K562 (cell line): ENCODE data around the gene BRINP2. TPM values are rescaled to one million over a fixed set of nuclear protein-coding genes. Genes with fewer than 3 reads are reported as not detected.

ENCODE experiments used
- ATAC-seq: fragments of 200-7000 bp; cut with Tn5 transposase; 3 replicates; pipeline ENCODE4 v1.9.1; 2020; ENCODE audit warnings: moderate library complexity
- BruUV-seq: library from RNA; stranded (reverse); fragments of 400-500 nt; replicated peaks from 2 replicates; lab custom pipeline; 2021; lab: Mats Ljungman, UMichigan
- CTCF ChIA-PET: fragments of 300-600 bp; formaldehyde crosslinking; extraction: SDS; loops from one replicate; lab custom pipeline; 2021; ENCODE audit warnings: low intra/inter-chr PET ratio; lab: Yijun Ruan, JAX
- POLR2A ChIA-PET: fragments of 300-600, 350-650 bp; sonication (Branson Sonifier 250); formaldehyde crosslinking; extraction: SDS; loops from one replicate; lab custom pipeline; 2021; ENCODE audit warnings: antibody characterized with exemption, inconsistent platforms; lab: Yijun Ruan, JAX
- DNase-seq, 4 experiments: peaks; one replicate each; pipeline versions ENCODE4 v3.0.0 to v3.0.0-alpha.2; 2011 to 2018; ENCODE audit warnings: low spot score in 3 of 4, mixed read lengths in 3 of 4; ENCODE audit errors: extremely low read depth in 1 of 4
- FAIRE-seq: peaks from 2 replicates; lab custom pipeline; 2011; peaks lifted over from hg19 to GRCh38; lab: Jason Lieb, UNC
- H2AFZ ChIP-seq: 2 replicates; pipeline ENCODE4 v1.6.0; 2011; ENCODE audit warnings: low read depth, low read length, control low read depth, inconsistent platforms
- H3K27ac ChIP-seq: fragments of 200-600 bp; 3 replicates; pipeline ENCODE4 v1.8.0; 2011; ENCODE audit warnings: low read depth, mild to moderate bottlenecking, control low read depth, inconsistent platforms, low read length, moderate library complexity, mixed read lengths; ENCODE audit errors: extremely low read depth
- H3K27me3 ChIP-seq, 2 experiments: fragments of 300-600 bp in 1 of 2; 2 replicates in 1 of 2; 3 replicates in 1 of 2; pipeline versions ENCODE4 v1.6.0 to v1.8.0; 2011; ENCODE audit warnings: inconsistent platforms in 2 of 2, low read length in 2 of 2, mild to moderate bottlenecking in 1 of 2, mixed read lengths in 1 of 2, moderate library complexity in 1 of 2; ENCODE audit not compliant: control insufficient read depth in 2 of 2, insufficient read depth in 2 of 2
- H3K36me3 ChIP-seq: fragments of 300-600 bp; 3 replicates; pipeline ENCODE4 v1.8.0; 2011; ENCODE audit warnings: mild to moderate bottlenecking, low read length, inconsistent platforms; ENCODE audit not compliant: control insufficient read depth, insufficient read depth
- H3K4me1 ChIP-seq, 2 experiments: fragments of 200-600 bp in 1 of 2; replicated peaks in 1 of 2; 2 replicates in 1 of 2; 3 replicates in 1 of 2; pipeline versions ENCODE4 v1.5.1 to v1.8.0; 2011; ENCODE audit warnings: inconsistent platforms in 2 of 2, low read length in 2 of 2, mild to moderate bottlenecking in 1 of 2, mixed read lengths in 1 of 2, moderate library complexity in 1 of 2; ENCODE audit not compliant: control insufficient read depth in 2 of 2, insufficient read depth in 2 of 2
- H3K4me2 ChIP-seq: 2 replicates; pipeline ENCODE4 v1.6.1; 2011; ENCODE audit warnings: low read length, control low read depth, inconsistent platforms, mixed read lengths; ENCODE audit not compliant: insufficient read depth
- H3K4me3 ChIP-seq: fragments of 200-600 bp; sonication (generic), shearing (Covaris generic); 2 replicates; pipeline ENCODE4 v1.5.1; 2016; ENCODE audit warnings: control low read depth, inconsistent platforms
- H3K79me2 ChIP-seq: fragments of 200-600 bp; 3 replicates; pipeline ENCODE4 v1.8.0; 2011; ENCODE audit warnings: low read length, inconsistent platforms; ENCODE audit not compliant: control insufficient read depth, insufficient read depth
- H3K9ac ChIP-seq, 2 experiments: 2 replicates each; pipeline versions ENCODE4 v1.6.0 to v1.6.1; 2011; ENCODE audit warnings: low read depth in 2 of 2, low read length in 2 of 2, control low read depth in 1 of 2, inconsistent platforms in 1 of 2, mild to moderate bottlenecking in 1 of 2, mixed read lengths in 1 of 2; ENCODE audit not compliant: insufficient read depth in 1 of 2
- H3K9me1 ChIP-seq: one replicate; pipeline ENCODE4 v1.6.0; 2011; ENCODE audit warnings: inconsistent platforms, mild to moderate bottlenecking, low read length, moderate library complexity; ENCODE audit not compliant: control insufficient read depth, insufficient read depth
- H3K9me3 ChIP-seq: replicated peaks from 2 replicates; pipeline ENCODE4 v1.5.1; 2011; ENCODE audit warnings: low read depth, low read length, inconsistent platforms; ENCODE audit not compliant: control insufficient read depth, insufficient read depth
- H4K20me1 ChIP-seq: replicated peaks from 2 replicates; pipeline ENCODE4 v1.6.1; 2011; ENCODE audit warnings: low read length, inconsistent platforms, mixed read lengths; ENCODE audit not compliant: control insufficient read depth, insufficient read depth
- BMI1 ChIP-seq: fragments of 150-350 bp; IDR thresholded peaks from 2 replicates; pipeline ENCODE4 v1.6.1; 2014; ENCODE audit warnings: low read length
- EP300 ChIP-seq: IDR thresholded peaks from 2 replicates; pipeline ENCODE4 v1.6.1; 2012; ENCODE audit warnings: low read length, improper control_type of control experiment
- HDGF ChIP-seq: fragments of 450-650 bp; IDR thresholded peaks from 2 replicates; pipeline ENCODE4 v1.6.1; 2016
- POLR3G ChIP-seq: IDR thresholded peaks from 2 replicates; pipeline ENCODE4 v1.6.1; 2011; ENCODE audit not compliant: insufficient read length, insufficient replicate concordance; ENCODE audit errors: extremely low read depth
- RBM25 ChIP-seq: fragments of 200-400 bp; formaldehyde crosslinking; IDR thresholded peaks from 2 replicates; pipeline ENCODE4 v1.6.1; 2018; ENCODE audit warnings: low read length, low read depth, moderate library complexity; ENCODE audit not compliant: severe bottlenecking
- RNF219 ChIP-seq: fragments of 250-450 bp; sonication (Bioruptor Pico); IDR thresholded peaks from 2 replicates; pipeline ENCODE4 v1.5.0; 2022; ENCODE audit warnings: mild to moderate bottlenecking
- TAF15 ChIP-seq: fragments of 200-400 bp; formaldehyde crosslinking; IDR thresholded peaks from 2 replicates; pipeline ENCODE4 v1.6.1; 2017; ENCODE audit warnings: mild to moderate bottlenecking, low read depth, low read length, moderate library complexity
- TEAD4 ChIP-seq, 2 experiments: sonication (generic) in 1 of 2; formaldehyde crosslinking in 1 of 2; IDR thresholded peaks; 2 replicates each; pipeline versions ENCODE4 v1.6.1 to v1.8.0; 2012 to 2022; ENCODE audit warnings: borderline replicate concordance in 1 of 2, inconsistent platforms in 1 of 2, low read length in 1 of 2, mild to moderate bottlenecking in 1 of 2, missing genetic modification reagents in 1 of 2
- ZNF277 ChIP-seq: fragments of 250-450 bp; sonication (Bioruptor Pico); IDR thresholded peaks from 2 replicates; pipeline ENCODE4 v1.8.0; 2022; ENCODE audit warnings: inconsistent platforms, mild to moderate bottlenecking, moderate library complexity, borderline replicate concordance
- ZNF592 ChIP-seq: fragments of 450-650 bp; IDR thresholded peaks from 2 replicates; pipeline ENCODE4 v1.6.1; 2017; ENCODE audit warnings: antibody characterized with exemption, mild to moderate bottlenecking
- ZNF785 ChIP-seq: fragments of 250-450 bp; sonication (Bioruptor Pico); IDR thresholded peaks from 2 replicates; pipeline ENCODE4 v1.4.0; 2020; ENCODE audit warnings: mild to moderate bottlenecking
- WGBS: fragments of 100-300 bp; shearing (Covaris generic); methylation state at CpG from one replicate; pipeline ENCODE4 v1.1.6; 2016; ENCODE audit warnings: low coverage, mixed read lengths; ENCODE audit not compliant: insufficient coverage; ENCODE audit errors: missing lambda C conversion rate; 5-methylcytosine and 5-hydroxymethylcytosine counted together
- in situ Hi-C: fragments of 300-500 bp; cut with MboI; formaldehyde crosslinking; loops from 4 replicates; pipeline ENCODE4 v1.15.0; 2018; ENCODE audit warnings: inconsistent platforms, mixed read lengths
- intact Hi-C: fragments of 100-400 bp; cut with micrococcal nuclease; formaldehyde crosslinking; loops from 2 replicates; pipeline ENCODE4 v1.14.2; 2022
- polyA plus RNA-seq, 8 experiments: library from polyadenylated mRNA; depleted of rRNA in 4 of 8; stranded (reverse) in 5 of 8; unstranded in 3 of 8; fragments of >200 nt; fragmentation: Nextera tagmentation in 2 of 8; fragmentation: Illumina TruSeq in 1 of 8; extraction: Ambion mirVana in 2 of 8; extraction: Trizol in 1 of 8; gene quantifications; 2 replicates each; pipeline versions ENCODE4 v1.2.1 to v1.2.3, GENCODE V29; 2011 to 2014; ENCODE audit warnings: inconsistent platforms in 1 of 8, missing spikeins in 1 of 8
- total RNA-seq, 7 experiments: library from RNA; depleted of rRNA in 6 of 7; stranded (reverse); fragments of >200 nt in 6 of 7; fragmentation: Illumina TruSeq in 2 of 7; extraction: Trizol in 2 of 7; gene quantifications; 2 replicates each; pipeline versions ENCODE4 v1.2.1 to v1.2.3, GENCODE V29; 2011 to 2021; ENCODE audit warnings: low replicate concordance in 1 of 7

Gene BRINP2
- total and polyA plus RNA-seq, 9 of the 15 experiments (the other 6 are each of a cell fraction or from before 2014, with no cell fraction given) = not detected

- ATAC-seq (no peak), DNase-seq (no peak), FAIRE-seq (no peak)
- no peaks in the 10 kb centered on the region; the same call in 1 of the 2 replicates for H3K9me3 ChIP-seq
- no peak overlapping the region for H3K4me3 ChIP-seq
- H3K4me2 ChIP-seq = no peak overlapping the region
- H2AFZ ChIP-seq = no peak overlapping the region
- H3K9me1 ChIP-seq = no peaks in the 10 kb centered on the region
- H4K20me1 ChIP-seq = no peaks in the 10 kb centered on the region
- no peaks in the 10 kb centered on the region for H3K79me2 ChIP-seq
- H3K27ac ChIP-seq = no peak overlapping the region
- ChIA-PET POLR2A (no interaction called here), CTCF (no interaction called here)
- WGBS = 3% methylated on average over 2 of the region's 2 CpGs
- H3K27me3 ChIP-seq = no peaks in the 10 kb centered on the region
- H3K4me1 ChIP-seq = no peaks in the 10 kb centered on the region
- H3K9ac ChIP-seq = no peak overlapping the region
- BruUV-seq = no TSS peak
- intact Hi-C loops = no loop called here
- no peaks in the 10 kb centered on the region for H3K36me3 ChIP-seq
- in situ Hi-C loops = no loop called here
- TF ChIP-seq ZNF277 (no peak), TEAD4 (IDR thresholded peaks at IDR 0.05; ENCODE audit: low read length) (no peak), TEAD4 (CRISPR knock-in tag; IDR thresholded peaks at IDR 0.05; ENCODE audit: borderline replicate concordance) (no peak), ZNF785 (CRISPR knock-in tag) (no peak), RNF219 (CRISPR knock-in tag) (no peak), BMI1 (no peak), EP300 (no peak), POLR3G (no peak), TAF15 (no peak), HDGF (no peak), ZNF592 (no peak), RBM25 (no peak)
Observed at GRCh38 chr1:177309880-177310279, 139.1 kb downstream of the BRINP2 start.
